A549 (cell line): ENCODE results near the gene RRBP1. TPM values are rescaled to one million over a fixed set of nuclear protein-coding genes. Genes with fewer than 3 reads are reported as not detected.

Source experiments
- ATAC-seq, 2 experiments: fragments of 200-7000 bp in 1 of 2; fragments of >200 bp in 1 of 2; cut with Nextera tagmentation in 1 of 2; cut with Tn5 transposase in 1 of 2; 3 replicates each; pipeline versions ENCODE4 v1.8.0 to v1.9.1; 2018 to 2020; ENCODE audit warnings: mild to moderate bottlenecking in 1 of 2, moderate library complexity in 1 of 2
- CTCF ChIA-PET: fragments of 300-600 bp; sonication (Branson Sonifier 250); formaldehyde crosslinking; extraction: SDS; loops from one replicate; lab custom pipeline; 2021; ENCODE audit warnings: antibody characterized with exemption, inconsistent platforms; lab: Yijun Ruan, JAX
- POLR2A ChIA-PET: fragments of 350-600 bp; formaldehyde crosslinking; extraction: SDS; loops from one replicate; lab custom pipeline; 2021; ENCODE audit warnings: antibody characterized with exemption, inconsistent platforms; lab: Yijun Ruan, JAX
- DNase-seq, 2 experiments: peaks; one replicate each; pipeline versions ENCODE4 v3.0.0 to v3.0.0-alpha.2; 2011 to 2016; ENCODE audit warnings: low read depth in 1 of 2, low spot score in 1 of 2
- FAIRE-seq: peaks from 2 replicates; lab custom pipeline; 2011; peaks lifted over from hg19 to GRCh38; lab: Jason Lieb, UNC
- H3K27ac ChIP-seq, 2 experiments: fragments of >200 bp; sonication (Bioruptor Twin); formaldehyde crosslinking; 3 replicates each; pipeline ENCODE4 v1.5.1; 2016 to 2017
- H3K4me1 ChIP-seq: fragments of >200 bp; sonication (Bioruptor Twin); formaldehyde crosslinking; 3 replicates; pipeline ENCODE4 v1.6.1; 2016
- H3K4me2 ChIP-seq: fragments of >200 bp; sonication (Bioruptor Twin); formaldehyde crosslinking; 3 replicates; pipeline ENCODE4 v1.6.1; 2016
- H3K4me3 ChIP-seq: fragments of >200 bp; sonication (Bioruptor Twin); formaldehyde crosslinking; 3 replicates; pipeline ENCODE4 v1.5.1; 2016
- H3K9me3 ChIP-seq: fragments of >200 bp; sonication (Bioruptor Twin); formaldehyde crosslinking; 3 replicates; pipeline ENCODE4 v1.6.1; 2016
- ATOH8 ChIP-seq: fragments of 250-450 bp; sonication (Bioruptor Pico); IDR thresholded peaks from 2 replicates; pipeline ENCODE4 v1.5.0; 2020; ENCODE audit warnings: low read depth, mild to moderate bottlenecking, moderate library complexity
- CBX2 ChIP-seq: fragments of 200-600 bp; sonication (generic); IDR thresholded peaks from 2 replicates; pipeline ENCODE4 v1.6.1; 2016; ENCODE audit warnings: low read depth, mild to moderate bottlenecking, borderline replicate concordance
- CBX8 ChIP-seq: fragments of 200-600 bp; sonication (generic); IDR thresholded peaks from 2 replicates; pipeline ENCODE4 v1.6.1; 2016
- CEBPB ChIP-seq, 2 experiments: fragments of >200 bp in 1 of 2; sonication (Bioruptor Twin) in 1 of 2; formaldehyde crosslinking in 1 of 2; IDR thresholded peaks; 2 replicates each; pipeline ENCODE4 v1.6.1; 2012 to 2016
- CTCF ChIP-seq: fragments of >200 bp; sonication (Bioruptor Twin); formaldehyde crosslinking; IDR thresholded peaks from 3 replicates; pipeline ENCODE4 v1.5.1; 2016
- E2F6 ChIP-seq: IDR thresholded peaks from 2 replicates; pipeline ENCODE4 v1.6.1; 2012; ENCODE audit warnings: low read depth, borderline replicate concordance
- ELK1 ChIP-seq: fragments of 150-350 bp; IDR thresholded peaks from 2 replicates; pipeline ENCODE4 v1.6.1; 2014; ENCODE audit warnings: low read depth, mild to moderate bottlenecking, low read length
- EP300 ChIP-seq, 2 experiments: fragments of >200 bp; sonication (Bioruptor Twin); formaldehyde crosslinking; IDR thresholded peaks; 2 replicates in 1 of 2; 3 replicates in 1 of 2; pipeline ENCODE4 v1.6.1; 2016 to 2017
- FOSL2 ChIP-seq, 2 experiments: fragments of 450-650 bp in 1 of 2; fragments of >200 bp in 1 of 2; sonication (Bioruptor Twin) in 1 of 2; formaldehyde crosslinking; IDR thresholded peaks; 2 replicates each; pipeline versions ENCODE4 v1.5.0 to v1.6.1; 2016 to 2020; ENCODE audit warnings: mild to moderate bottlenecking in 1 of 2, moderate library complexity in 1 of 2
- FOXS1 ChIP-seq: fragments of 250-450 bp; sonication (Bioruptor Pico); IDR thresholded peaks from 2 replicates; pipeline ENCODE4 v1.5.0; 2020; ENCODE audit warnings: mild to moderate bottlenecking, moderate library complexity
- GATA3 ChIP-seq: IDR thresholded peaks from 2 replicates; pipeline ENCODE4 v1.6.1; 2012; ENCODE audit warnings: borderline replicate concordance
- HDAC2 ChIP-seq: fragments of 200-600 bp; sonication (generic); IDR thresholded peaks from 2 replicates; pipeline ENCODE4 v1.6.1; 2016
- HEYL ChIP-seq: fragments of 250-450 bp; sonication (Bioruptor Pico); IDR thresholded peaks from 2 replicates; pipeline ENCODE4 v1.8.0; 2021; ENCODE audit warnings: mild to moderate bottlenecking, moderate library complexity
- JUN ChIP-seq, 2 experiments: fragments of >200 bp; sonication (Bioruptor Twin); formaldehyde crosslinking; IDR thresholded peaks; 2 replicates in 1 of 2; 3 replicates in 1 of 2; pipeline ENCODE4 v1.6.1; 2016 to 2017
- JUNB ChIP-seq: fragments of >200 bp; sonication (Bioruptor Twin); formaldehyde crosslinking; IDR thresholded peaks from 2 replicates; pipeline ENCODE4 v1.6.1; 2016
- MAFK ChIP-seq: fragments of 450-650 bp; IDR thresholded peaks from 2 replicates; pipeline ENCODE4 v1.6.1; 2014; ENCODE audit not compliant: partially characterized antibody
- NR3C1 ChIP-seq: fragments of >200 bp; sonication (Bioruptor Twin); formaldehyde crosslinking; IDR thresholded peaks from 3 replicates; pipeline ENCODE4 v1.6.1; 2017
- PBX3 ChIP-seq: IDR thresholded peaks from 2 replicates; pipeline ENCODE4 v1.6.1; 2012
- PHF8 ChIP-seq: fragments of 200-600 bp; sonication (generic); IDR thresholded peaks from 2 replicates; pipeline ENCODE4 v1.6.1; 2016; ENCODE audit warnings: low read depth, mild to moderate bottlenecking, antibody characterized with exemption, moderate library complexity, borderline replicate concordance
- RFX5 ChIP-seq: fragments of 450-650 bp; IDR thresholded peaks from 2 replicates; pipeline ENCODE4 v1.7.1; 2014; ENCODE audit warnings: antibody characterized with exemption, mild to moderate bottlenecking, moderate library complexity
- RNF2 ChIP-seq: fragments of 200-600 bp; sonication (generic); IDR thresholded peaks from 2 replicates; pipeline ENCODE4 v1.6.1; 2016; ENCODE audit warnings: low read depth, mild to moderate bottlenecking, antibody characterized with exemption, moderate library complexity, borderline replicate concordance
- SREBF2 ChIP-seq: fragments of 450-650 bp; IDR thresholded peaks from 2 replicates; pipeline ENCODE4 v1.6.1; 2014; ENCODE audit warnings: mild to moderate bottlenecking, moderate library complexity
- USF2 ChIP-seq: fragments of 450-650 bp; IDR thresholded peaks from 2 replicates; pipeline ENCODE4 v1.6.1; 2014; ENCODE audit warnings: antibody characterized with exemption
- ZC3H11A ChIP-seq: fragments of 450-650 bp; IDR thresholded peaks from 2 replicates; pipeline ENCODE4 v1.6.1; 2014; ENCODE audit warnings: antibody characterized with exemption, mild to moderate bottlenecking
- WGBS: methylation state at CpG from one replicate; pipeline ENCODE4 v1.1.6; 2017; ENCODE audit errors: missing lambda C conversion rate; 5-methylcytosine and 5-hydroxymethylcytosine counted together
- polyA plus RNA-seq, 4 experiments: library from polyadenylated mRNA; depleted of rRNA in 3 of 4; stranded (reverse); fragments of >200 nt; fragmentation: RNase III in 1 of 4; extraction: RNeasy Plus Mini Kit Qiagen cat#74134 plus additional on column Dnase treatment in 1 of 4; gene quantifications; 2 replicates in 3 of 4; 3 replicates in 1 of 4; pipeline ENCODE4 v1.2.3, GENCODE V29; 2011 to 2017

Gene RRBP1
- polyA plus RNA-seq, 2 of the 4 experiments (the other 2 are of a cell fraction) = 51.6 to 79.6 TPM

GRCh38 chr20:17651129-17651759 is 30.8 kb downstream of the RRBP1 start:
- ATAC-seq (peak in 1 of 2 experiments; percentile 39; a peak in 2 of 6 replicates), DNase-seq (no peak)
- CTCF ChIA-PET = interaction anchor here (0.8 to 5.7 kb wide), 9 partner anchors 9 to 287 kb away, joined by 3 to 36 read pairs (median 4); partner anchors contain the start of gene RRBP1

GRCh38 chr20:17650301-17651128 is 31.5 kb downstream of the RRBP1 start:
- Histone ChIP-seq H3K4me2 (peak overlapping the region; percentile 28), H3K9me3 (no peaks in the 10 kb centered on the region), H3K27ac (peak overlapping the region; percentile 13 to 54; a peak in 4 of 6 replicates), H3K4me3 (no peak overlapping the region), H3K4me1 (peaks cover 20% of the 10 kb centered on the region)
- ChIA-PET CTCF (interaction anchor here (0.8 to 5.7 kb wide), 18 partner anchors 8 to 288 kb away, joined by 3 to 36 read pairs (median 4); partner anchors contain the start of gene RRBP1), POLR2A (no interaction called here)
- DNase-seq (no peak), FAIRE-seq (no peak)
- TF ChIP-seq GATA3 (no peak), CBX8 (no peak), HEYL (CRISPR knock-in tag) (no peak), SREBF2 (no peak), ATOH8 (CRISPR knock-in tag) (no peak), PHF8 (no peak), E2F6 (no peak), ZC3H11A (no peak), FOXS1 (no peak), JUN (IDR thresholded peaks at IDR 0.05) (no peak), PBX3 (no peak), FOSL2 (IDR thresholded peaks at IDR 0.05) (no peak), FOSL2 (CRISPR knock-in tag; IDR thresholded peaks at IDR 0.05) (no peak), RFX5 (no peak), JUNB (no peak), NR3C1 (no peak), USF2 (no peak), ELK1 (no peak)
- TF ChIP-seq, all 56 proteins: peak for 0
- ATAC-seq = no peak
- 76% methylated on average over 12 of the region's 12 CpGs for WGBS

More at GRCh38 chr20:17651129-17651759, 30.8 kb downstream of the RRBP1 start:
- Histone ChIP-seq H3K27ac (peak overlapping the region; percentile 13 to 54; a peak in 4 of 6 replicates), H3K4me1 (peaks cover 26% of the 10 kb centered on the region), H3K9me3 (no peaks in the 10 kb centered on the region), H3K4me3 (no peak overlapping the region), H3K4me2 (peak overlapping the region; percentile 28)
- TF ChIP-seq MAFK (peak; percentile 77), FOXS1 (no peak), HDAC2 (no peak), EP300 (IDR thresholded peaks at IDR 0.05) (no peak), CTCF (no peak), CEBPB (IDR thresholded peaks at IDR 0.05) (0 out of 4 replicates have a peak, but pooled peaks of 1 of the 2 experiments have one; percentile 15), CBX2 (no peak), RNF2 (no peak)
- no peak for FAIRE-seq
- WGBS = 51% methylated on average over 11 of the region's 11 CpGs
- POLR2A ChIA-PET = interaction anchor here (0.5 kb wide), 1 partner anchor 350 kb away, joined by 3 read pairs; no protein-coding TSS in a partner anchor
